Psoas muscle (tissue), 8 donors: ENCODE data around the gene P2RX2. TPM values are rescaled to one million over a fixed set of nuclear protein-coding genes. Genes with fewer than 3 reads are reported as not detected.
A peak's percentile ranks its signal among the peaks of the same experiment; 100 is the strongest.

Experiments
- ATAC-seq, 4 donors: fragments of 200-7000 bp; cut with Tn5 transposase; one replicate each; pipeline ENCODE4 v1.9.1; 2020; ENCODE audit warnings: moderate library complexity in 3 of 4, mild to moderate bottlenecking in 2 of 4
- DNase-seq, 2 donors: peaks; one replicate each; pipeline ENCODE4 v3.0.0-alpha.2; 2020
- H3K27ac ChIP-seq: fragments of 200-600 bp; one replicate; pipeline ENCODE4 v1.8.0; 2022
- H3K27me3 ChIP-seq, 3 donors: fragments of 200-600 bp in 1 of 3; one replicate each; pipeline versions ENCODE4 v1.6.1 to v1.8.0; 2013 to 2022; ENCODE audit warnings: low read length in 2 of 3, mild to moderate bottlenecking in 2 of 3, moderate library complexity in 1 of 3; ENCODE audit not compliant: insufficient read depth in 3 of 3
- H3K36me3 ChIP-seq, 2 donors: fragments of 200-600 bp in 1 of 2; one replicate each; pipeline versions ENCODE4 v1.6.1 to v1.8.0; 2013 to 2022; ENCODE audit warnings: low read depth in 1 of 2, mild to moderate bottlenecking in 1 of 2, moderate library complexity in 1 of 2; ENCODE audit not compliant: insufficient read depth in 1 of 2
- H3K4me1 ChIP-seq: fragments of 200-600 bp; one replicate; pipeline ENCODE4 v1.8.0; 2022
- H3K4me3 ChIP-seq: fragments of 200-600 bp; one replicate; pipeline ENCODE4 v1.8.0; 2022; ENCODE audit warnings: mild to moderate bottlenecking
- H3K9me3 ChIP-seq: fragments of 200-600 bp; one replicate; pipeline ENCODE4 v1.8.0; 2022
- CTCF ChIP-seq: fragments of 200-600 bp; IDR thresholded peaks from one replicate; pipeline ENCODE4 v1.8.0; 2022; ENCODE audit warnings: antibody characterized with exemption
- WGBS, 3 donors: extraction: QIAGEN DNeasy Blood & Tissue Kit; methylation state at CpG; one replicate each; pipeline versions ENCODE4 v1.1.6 to v1.1.7; 2013; 5-methylcytosine and 5-hydroxymethylcytosine counted together
- intact Hi-C, 2 donors: fragments of 100-400 bp; cut with DNase I; formaldehyde crosslinking; loops; one replicate each; pipeline versions ENCODE4 v1.11.0 to v1.14.2; 2022
- polyA plus RNA-seq, 3 donors: library from polyadenylated mRNA; stranded (reverse); fragments of 200-250 nt; gene quantifications; one replicate each; pipeline ENCODE4 v1.2.3, GENCODE V29; 2013
- total RNA-seq, 4 donors: library from RNA; stranded (reverse); fragmentation: NEBNext Ultra II Directional in 2 of 4; extraction: Animal tissue kit (Norgen Biotek cat#: 25700) in 2 of 4; gene quantifications; one replicate each; pipeline versions ENCODE4 v1.2.1 to v1.2.4, GENCODE V29; 2021 to 2023
- donor health status: healthy with polysubstance abuse.
- donor health status: DM: no; HTN: no; CAD: no; lungs with moderate emphysema.
- donor health status: Bipolar disorder and iron deficiency.
- donor health status: healthy.
- donor health status: DM: yes; HTN: yes; CAD: no.
- donor health status: DM: no; HTN: no; CAD: no.
- donor health status: DM: no; HTN: no; CAD: no.
- donor health status: DM: yes; HTN: yes; CAD: no.

P2RX2 gene
- total and polyA plus RNA-seq, 7 donors = 0.01 TPM; not detected in 6

GRCh38 chr12:132605892-132606291 is 12.7 kb upstream of the P2RX2 start:
- H3K36me3 ChIP-seq = no peaks in the 10 kb centered on the region
- H3K27me3 ChIP-seq = peaks cover 0 to 84% (median 30%) of the 10 kb centered on the region in 3 donors
- intact Hi-C loops = no loop called here
- no peak overlapping the region for H3K4me3 ChIP-seq
- WGBS, 3 donors = 82 to 86% (median 82%) methylated on average over 18 of the region's 18 CpGs
- H3K27ac ChIP-seq = no peak overlapping the region
- no peak for TF ChIP-seq CTCF
- H3K9me3 ChIP-seq = no peaks in the 10 kb centered on the region
- no peak for ATAC-seq
- peak in 1 of 2 donors; percentile 42 for DNase-seq
- H3K4me1 ChIP-seq = no peaks in the 10 kb centered on the region

- peaks cover 0 to 85% (median 30%) of the 10 kb centered on the region in 3 donors for H3K27me3 ChIP-seq
- no peak for ATAC-seq
Measured at GRCh38 chr12:132606466-132606865, 12.1 kb upstream of the P2RX2 start.

GRCh38 chr12:132606927-132607326 is 11.6 kb upstream of the P2RX2 start:
- peak in 1 of 2 donors; percentile 26 for DNase-seq
- TF ChIP-seq CTCF = no peak
- Histone ChIP-seq H3K36me3 (no peaks in the 10 kb centered on the region), H3K27me3 (peaks cover 0 to 89% (median 33%) of the 10 kb centered on the region in 3 donors), H3K27ac (no peak overlapping the region), H3K4me3 (no peak overlapping the region), H3K9me3 (no peaks in the 10 kb centered on the region), H3K4me1 (no peaks in the 10 kb centered on the region)
- ATAC-seq = no peak
- 38 to 57% (median 39%) methylated on average over 19 of the region's 19 CpGs for WGBS, 3 donors
- intact Hi-C loops = no loop called here

More at GRCh38 chr12:132606466-132606865, 12.1 kb upstream of the P2RX2 start:
- intact Hi-C loops = no loop called here
- Histone ChIP-seq H3K36me3 (no peaks in the 10 kb centered on the region), H3K9me3 (no peaks in the 10 kb centered on the region), H3K27ac (no peak overlapping the region), H3K4me3 (no peak overlapping the region), H3K4me1 (no peaks in the 10 kb centered on the region)
- WGBS, 3 donors = 27 to 38% (median 29%) methylated on average over 16 of the region's 16 CpGs
- TF ChIP-seq CTCF = no peak
- DNase-seq = peak in 1 of 2 donors; percentile 25

- Histone ChIP-seq H3K9me3 (peaks cover 3% of the 10 kb centered on the region), H3K27ac (no peak overlapping the region), H3K4me1 (no peaks in the 10 kb centered on the region), H3K36me3 (no peaks in the 10 kb centered on the region), H3K27me3 (peaks cover 0 to 85% (median 28%) of the 10 kb centered on the region in 3 donors), H3K4me3 (no peak overlapping the region)
- WGBS, 3 donors = 50 to 58% (median 51%) methylated on average over 25 of the region's 25 CpGs
- TF ChIP-seq CTCF = no peak
- intact Hi-C loops = no loop called here
- no peak for ATAC-seq
- peak in 1 of 2 donors; percentile 34 for DNase-seq
Measured at GRCh38 chr12:132608231-132609171, 10.1 kb upstream of the P2RX2 start.
